ENCODE results near the gene LCT.

- no peak for TF ChIP-seq CTCF (IDR thresholded peaks at IDR 0.05)
- TF ChIP-seq POLR2A (IDR thresholded peaks at IDR 0.05) = no peak
Measured at GRCh38 chr2:135826544-135826943, 10.4 kb downstream of the LCT start.
